Activated CD4-positive, CD25-positive, alpha-beta regulatory T cell treated with anti-CD3 and anti-CD28 coated beads, Interleukin-2, amount 50 U/mL, for 16 hours (primary cell): ENCODE data around the gene STK32B.

Experiments
- DNase-seq: peaks from one replicate; pipeline ENCODE4 v3.0.0-alpha.2; 2020; ENCODE audit warnings: low read depth, low spot score

The STK32B gene

DNA sequence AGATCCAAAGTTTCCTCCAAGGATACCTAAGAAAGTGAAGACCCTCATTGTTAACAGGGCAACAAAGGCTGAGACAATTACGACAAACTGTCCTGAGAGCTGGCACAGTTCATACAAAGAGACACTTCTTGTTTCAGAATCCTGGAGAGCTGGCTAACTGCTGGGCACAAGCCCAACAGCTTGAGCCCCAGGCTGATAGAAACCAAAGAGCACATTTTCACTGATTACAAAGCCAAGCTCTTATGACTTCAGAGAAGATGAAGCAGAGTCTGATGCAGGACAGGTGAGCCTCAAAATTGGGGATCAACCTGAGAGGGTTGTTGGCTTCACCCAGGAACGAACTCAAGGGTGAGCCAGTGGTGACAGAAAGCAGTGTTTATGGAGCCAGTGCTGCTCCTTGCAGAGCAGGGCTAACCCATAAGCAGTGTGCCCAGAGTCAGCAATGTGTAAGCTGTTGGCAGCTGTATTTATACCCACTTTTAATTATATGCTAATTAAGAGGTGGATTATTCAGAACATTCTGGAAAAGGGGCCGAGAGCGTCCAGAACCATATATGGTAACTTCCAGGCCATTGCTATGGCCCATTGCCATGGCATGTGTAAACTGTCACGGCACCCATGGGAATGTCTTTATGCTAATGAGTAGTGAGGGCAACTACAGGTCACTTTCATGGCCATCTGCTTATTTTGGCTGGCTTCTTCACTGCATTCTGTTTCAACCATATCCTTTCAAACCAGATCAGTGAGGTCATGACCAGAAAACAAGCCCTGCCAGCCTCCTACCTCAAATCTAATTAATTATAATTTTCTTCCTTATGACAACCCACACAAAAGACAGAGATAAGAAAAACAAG, 473.4 kb downstream of the STK32B start:
- DNase-seq, result no peak

DNA sequence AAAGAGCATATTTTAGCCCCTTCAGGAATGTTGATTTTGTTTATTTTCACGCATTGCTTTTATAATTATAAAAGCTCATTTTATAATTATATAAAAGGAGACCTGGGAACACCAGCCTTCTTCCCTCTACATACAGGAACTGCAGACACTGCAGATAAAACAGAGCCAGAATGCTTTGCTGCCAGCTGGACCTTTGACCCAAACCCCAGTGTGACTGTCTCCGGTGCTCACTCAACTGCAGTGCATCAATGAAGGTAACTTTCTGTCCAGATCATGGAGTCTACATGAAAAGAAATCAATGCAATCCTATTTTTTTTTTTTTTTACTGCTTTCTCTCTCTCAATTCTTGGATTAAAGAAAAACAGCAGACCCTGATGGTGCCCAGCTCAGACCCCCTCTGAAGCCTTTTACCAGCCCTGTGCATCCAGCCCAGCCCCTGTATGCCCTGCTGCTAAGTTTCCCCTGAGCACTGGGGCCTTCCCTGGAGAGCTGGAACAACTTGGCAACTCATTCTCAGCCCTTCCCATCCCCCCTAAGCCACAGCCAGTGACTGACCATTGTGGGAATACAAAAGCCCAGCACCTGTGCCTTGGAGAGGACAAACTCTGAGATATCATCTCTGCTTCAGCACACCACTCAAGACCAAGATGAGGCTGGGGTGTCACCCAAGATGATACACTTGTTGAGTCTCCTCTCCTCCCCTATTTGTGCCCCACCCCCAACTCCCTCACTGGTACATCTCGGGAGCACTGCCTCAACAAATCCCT, 475.0 kb downstream of the STK32B start:
- DNase-seq, result no peak

DNA sequence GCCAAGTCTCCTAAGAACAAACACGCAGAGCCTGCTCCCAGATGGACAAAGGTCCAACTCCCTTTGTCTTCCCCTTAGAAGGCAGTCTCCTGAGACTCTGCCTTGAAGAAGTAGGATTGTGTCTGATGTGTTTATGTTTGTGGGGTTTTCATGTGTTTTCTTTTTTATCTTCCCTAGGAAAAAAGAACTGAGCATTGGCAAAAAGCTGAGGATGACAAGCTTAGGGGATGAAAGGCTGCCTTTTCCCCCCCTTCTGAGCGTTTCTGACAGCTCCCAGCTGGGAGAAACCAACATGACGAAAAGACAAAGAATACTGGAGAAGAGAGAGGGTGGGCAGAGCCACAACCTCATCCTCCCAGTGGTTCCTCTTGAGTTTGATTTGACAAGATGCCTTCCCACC, 475.9 kb downstream of the STK32B start:
- DNase-seq, result no peak

DNA sequence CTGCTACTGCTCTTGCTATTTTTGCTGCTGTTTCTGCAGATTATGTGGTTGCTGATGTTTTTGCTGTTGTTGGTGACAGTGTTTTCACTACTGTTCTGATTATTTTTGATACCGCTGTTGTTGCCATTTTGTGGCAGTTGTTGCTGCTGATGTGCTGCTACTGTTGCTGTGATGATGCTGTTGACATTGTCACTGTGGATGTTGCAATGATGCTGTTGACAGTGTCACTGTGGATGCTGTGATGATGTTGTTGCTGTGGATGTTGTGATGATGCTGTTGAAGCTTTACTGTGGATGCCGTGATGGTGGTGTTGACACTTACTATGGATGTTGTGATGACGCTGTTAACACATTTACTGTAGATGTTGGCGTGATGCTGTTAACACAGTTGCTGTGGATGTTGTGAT, 476.8 kb downstream of the STK32B start:
- no peak for DNase-seq

DNA sequence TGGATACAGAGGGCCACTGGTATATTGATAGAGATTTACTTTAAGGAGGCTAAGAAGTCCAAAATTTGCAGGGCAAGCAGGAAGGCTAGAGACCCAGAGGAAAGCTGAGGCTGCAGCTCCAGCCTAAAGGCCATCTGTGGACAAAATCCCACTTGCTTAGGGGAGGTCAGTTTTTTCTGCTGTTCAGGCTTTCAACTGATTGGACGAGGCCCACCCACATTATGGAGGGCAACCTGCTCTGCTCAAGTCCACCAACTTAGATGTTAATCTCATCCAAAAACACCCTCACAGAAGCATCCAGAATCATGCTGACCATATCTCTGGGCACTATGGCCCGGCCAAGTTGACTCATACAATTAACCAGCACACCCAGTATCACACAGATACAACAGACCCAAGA, 480.8 kb downstream of the STK32B start:
- DNase-seq, result no peak

DNA sequence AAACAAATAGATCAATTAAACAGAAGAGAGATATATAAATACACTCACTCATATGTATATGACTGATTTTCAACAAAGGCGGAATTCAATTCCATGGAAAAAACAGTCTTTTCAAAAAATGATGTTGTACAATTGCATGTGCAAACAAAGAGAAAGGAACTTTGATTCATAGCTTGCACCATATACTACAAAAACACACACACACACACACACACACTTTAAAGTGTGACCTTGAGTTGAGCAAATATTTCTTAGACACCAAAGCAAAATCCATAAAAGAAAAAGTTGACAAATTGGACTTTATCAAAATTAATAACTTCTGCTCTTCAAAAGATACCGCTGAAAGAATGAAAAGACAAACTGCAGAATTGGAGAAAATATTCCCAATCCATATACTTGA, 488.3 kb downstream of the STK32B start:
- no peak for DNase-seq

DNA sequence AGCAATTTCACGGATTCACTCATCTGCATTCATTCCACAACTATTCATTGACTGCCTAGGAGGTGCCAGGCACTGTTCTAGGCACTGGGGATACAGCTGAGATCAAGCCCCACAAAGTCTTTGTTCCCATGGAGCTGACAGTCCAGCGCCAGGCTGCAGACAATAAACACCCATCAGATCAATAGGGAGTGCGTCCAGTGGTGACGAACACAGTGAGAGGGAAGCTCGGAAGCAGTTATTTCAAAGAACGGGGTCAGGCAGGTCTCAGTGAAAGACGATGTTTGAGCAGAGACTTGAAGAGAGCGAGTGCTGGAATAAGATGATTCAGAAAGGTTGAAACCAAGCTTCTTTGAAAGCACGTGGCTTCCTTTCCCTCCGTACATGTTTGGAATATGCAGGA, 489.9 kb downstream of the STK32B start:
- no peak for DNase-seq

DNA sequence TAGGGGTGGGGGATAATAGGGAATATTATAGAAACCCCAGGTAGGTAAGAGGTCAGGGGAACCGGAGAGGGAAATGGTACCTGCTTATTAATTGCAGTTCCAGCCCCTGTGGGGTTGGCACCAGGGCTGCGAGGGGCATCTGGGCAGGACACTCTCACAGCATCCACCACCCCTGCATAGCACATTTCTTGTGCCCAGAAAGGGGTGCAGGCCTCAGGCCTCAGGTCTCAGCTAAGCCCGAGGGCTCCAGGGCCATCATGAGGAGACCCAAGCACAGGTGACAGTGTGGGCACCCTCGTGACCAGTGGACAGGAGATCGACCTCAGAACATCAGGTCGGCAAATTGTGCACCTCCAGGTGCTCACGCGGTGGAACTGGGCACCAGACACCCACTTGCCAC, 492.4 kb downstream of the STK32B start:
- DNase-seq, result no peak

DNA sequence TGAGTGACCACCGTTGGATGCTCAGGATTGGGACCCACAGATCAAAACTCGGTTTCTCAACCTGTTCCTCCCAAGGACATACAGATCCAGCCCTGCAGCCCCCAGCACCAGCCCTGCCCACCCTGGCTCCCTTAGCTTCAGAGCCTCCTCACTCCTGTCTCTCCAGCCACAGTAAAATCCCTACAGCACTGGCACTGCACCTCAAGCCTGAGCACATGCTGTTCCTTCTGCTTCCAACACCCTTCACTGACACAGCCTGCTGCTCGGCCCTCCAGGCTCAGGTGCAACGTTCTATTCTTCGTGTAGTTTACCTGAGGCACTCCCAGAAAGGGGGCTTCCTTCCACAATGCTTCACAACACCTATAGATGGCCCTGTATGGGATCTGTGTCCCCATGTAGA, 493.5 kb downstream of the STK32B start:
- DNase-seq, result no peak

DNA sequence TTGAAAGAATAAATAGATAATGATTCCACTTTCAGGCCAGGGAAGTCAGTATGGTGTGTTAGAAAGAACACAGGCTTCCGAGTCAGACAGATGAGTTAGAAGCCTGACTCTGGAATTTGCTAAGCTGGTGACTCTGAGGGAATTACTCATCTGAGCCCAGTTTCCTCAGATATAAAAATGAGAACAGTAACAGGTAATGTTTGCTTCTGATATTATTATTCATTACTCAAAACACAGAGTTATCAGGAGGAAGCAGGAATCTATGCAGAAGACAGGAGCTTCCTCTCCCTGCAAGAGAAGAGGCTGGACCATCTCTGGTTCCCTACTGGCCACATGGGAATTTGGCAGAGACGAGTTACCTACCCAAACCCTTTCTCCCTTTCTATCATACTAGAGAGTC, 494.0 kb downstream of the STK32B start:
- no peak for DNase-seq

DNA sequence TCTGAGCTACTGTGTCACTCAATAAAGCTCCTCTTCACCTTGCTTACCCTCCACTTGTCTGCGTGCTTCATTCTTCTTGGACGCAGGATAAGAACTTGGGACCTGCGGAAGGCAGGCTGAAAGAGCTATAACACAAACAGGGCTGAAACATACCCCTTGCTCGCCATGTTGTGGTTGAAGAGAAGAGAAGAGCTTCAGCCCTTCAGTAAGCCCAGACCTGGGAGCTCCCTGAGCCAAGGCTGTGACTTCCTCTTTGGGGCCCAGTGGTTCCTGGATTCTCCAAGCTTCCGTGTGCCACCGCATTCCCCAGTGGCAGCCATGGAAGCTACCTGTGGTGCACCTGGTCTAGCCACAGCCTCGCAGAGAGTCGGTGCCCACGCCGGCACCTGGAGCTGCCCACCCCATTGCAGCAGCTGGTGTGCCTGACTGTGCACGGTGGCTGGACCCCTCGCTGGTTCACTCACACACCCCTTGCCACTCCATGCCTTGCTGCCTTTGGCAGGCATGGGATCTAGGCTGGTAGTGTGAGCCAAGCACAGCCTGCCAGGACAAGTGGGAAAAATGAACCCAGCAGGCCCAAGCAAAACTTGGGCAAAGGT, 496.5 kb downstream of the STK32B start:
- no peak for DNase-seq
